Measurements from ENCODE around the gene YIPF2. TPM values are rescaled to one million over a fixed set of nuclear protein-coding genes. Genes with fewer than 3 reads are reported as not detected.
A peak's percentile ranks its signal among the peaks of the same experiment; 100 is the strongest.

The YIPF2 gene
- total and polyA plus RNA-seq, 2 of the 4 experiments (the other 2 are of a cell fraction), result 61.5 to 78.0 TPM

- Histone ChIP-seq H3K4me3 (ENCODE audit: insufficient read depth, low read depth, low read length) (no peak overlapping the region), H4K5ac (ENCODE audit: low read depth, low read length) (no peak overlapping the region), H3K27me3 (ENCODE audit: control insufficient read depth, insufficient read depth, low read length) (no peaks in the 10 kb centered on the region), H2BK120ac (ENCODE audit: low read depth, low read length) (no peak overlapping the region), H3K14ac (replicated peaks; ENCODE audit: low read depth, low read length) (no peak overlapping the region), H3K4me1 (ENCODE audit: control insufficient read depth, insufficient read depth, low read length) (peaks cover 8% of the 10 kb centered on the region), H3K4me2 (ENCODE audit: low read depth, low read length) (no peak overlapping the region), H4K91ac (ENCODE audit: insufficient read depth, low read depth, low read length) (no peak overlapping the region), H3K79me1 (ENCODE audit: low read depth in 1 of 2, low read length in 2 of 2) (peaks cover 14 to 25% of the 10 kb centered on the region in 2 experiments), H3K4ac (ENCODE audit: low read depth, low read length) (no peak overlapping the region), H3K18ac (ENCODE audit: low read depth, low read length) (no peak overlapping the region), H2BK15ac (ENCODE audit: low read depth, low read length) (no peak overlapping the region), H4K20me1 (ENCODE audit: insufficient read depth, low read length) (0 out of 2 replicates have a peak, but pooled peaks cover 5% of the 10 kb centered on the region), H2BK5ac (ENCODE audit: low read depth, low read length, poor library complexity, severe bottlenecking) (no peak overlapping the region), H3K23ac (ENCODE audit: low read depth, low read length) (no peak overlapping the region), H2AK5ac (ENCODE audit: low read depth, low read length) (no peak overlapping the region), H3K27ac (ENCODE audit: insufficient read depth, low read length) (no peak overlapping the region), H3K9me1 (ENCODE audit: insufficient read depth, low read length) (peaks cover 9% of the 10 kb centered on the region), H4K8ac (ENCODE audit: low read depth in 2 of 2, low read length in 2 of 2) (no peak overlapping the region), H3K36me3 (ENCODE audit: control insufficient read depth, insufficient read depth, low read length) (peaks cover 60% of the 10 kb centered on the region), H3K56ac (ENCODE audit: extremely low read depth, insufficient read depth, low read length) (no peak overlapping the region), H2AFZ (replicated peaks; ENCODE audit: low read length, poor library complexity) (no peak overlapping the region), H2BK20ac (ENCODE audit: low read depth, low read length) (no peak overlapping the region), H3K9me3 (ENCODE audit: control insufficient read depth, insufficient read depth, low read length) (no peaks in the 10 kb centered on the region), H2AK9ac (replicated peaks; ENCODE audit: low read depth, low read length, poor library complexity) (peak overlapping the region; percentile 10), H3K9ac (ENCODE audit: low read depth, low read length) (no peak overlapping the region)
- dilution Hi-C loops (cut with HindIII; ENCODE audit: low sequenced_read_pairs, unreplicated experiment), result no loop called here
- CTCF ChIA-PET, result no interaction called here
- intact Hi-C loops (cut with micrococcal nuclease), result no loop called here
- TF ChIP-seq CTCF (conservative IDR thresholded peaks at IDR 0.05; ENCODE audit: low read depth, low read length), result no peak
- WGBS, 2 experiments (ENCODE audit: extremely low coverage in 2 of 2, insufficient read length in 1 of 2), result 90% methylated on average over 16 of the region's 29 CpGs; no CpG with 5 or more reads in 1 of the 2 experiments
- DNase-seq (no peak), ATAC-seq (ENCODE audit: low read depth) (no peak)
- BruUV-seq (replicated peaks), result no TSS peak
- in situ Hi-C loops (cut with MboI; ENCODE audit: low sequenced_read_pairs), result no loop called here
- POLR2A ChIA-PET (ENCODE audit: unreplicated experiment), result no interaction called here
These were observed 5.0 kb downstream of the YIPF2 start for GRCh38 chr19:10923260-10924112.
